HG03342 (cell line): ENCODE measurements around the gene ANKRA2.
"Not testable (repeated sequence)": the region's sequence is repeated elsewhere in the genome, so short reads cannot be mapped to it uniquely, and the experiment has no call there.

Experiments used
- ATAC-seq: cut with Tn5 transposase; IDR thresholded peaks from one replicate; pipeline ENCODE4 v1.9.1; 2021; ENCODE audit warnings: mild to moderate bottlenecking, moderate library complexity; ENCODE audit not compliant: unreplicated experiment

ANKRA2 gene

GRCh38 chr5:73552642-73553041 is 12.8 kb downstream of the ANKRA2 start:
- ATAC-seq, result no peak

- ATAC-seq, result no peak
These were observed 15.4 kb downstream of the ANKRA2 start for GRCh38 chr5:73550016-73550415.

DNA sequence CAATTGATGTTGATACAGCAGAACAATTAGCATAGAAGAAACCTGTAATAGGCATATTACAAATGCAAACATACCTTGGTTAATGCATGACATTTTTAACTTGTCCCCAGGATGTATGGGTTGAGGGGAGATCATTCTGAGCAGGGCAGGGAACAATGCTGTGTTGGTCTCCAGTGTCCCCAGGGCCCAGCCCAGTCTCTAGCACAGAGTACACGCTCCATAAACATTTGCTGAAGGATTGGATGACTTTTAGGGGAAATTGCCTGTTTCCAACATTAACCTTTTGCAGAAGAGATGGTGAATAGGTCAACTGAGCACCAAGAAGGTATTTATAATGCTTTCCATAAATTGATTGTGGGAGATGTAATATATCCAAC is 20.0 kb downstream of the ANKRA2 start:
- no peak for ATAC-seq

DNA sequence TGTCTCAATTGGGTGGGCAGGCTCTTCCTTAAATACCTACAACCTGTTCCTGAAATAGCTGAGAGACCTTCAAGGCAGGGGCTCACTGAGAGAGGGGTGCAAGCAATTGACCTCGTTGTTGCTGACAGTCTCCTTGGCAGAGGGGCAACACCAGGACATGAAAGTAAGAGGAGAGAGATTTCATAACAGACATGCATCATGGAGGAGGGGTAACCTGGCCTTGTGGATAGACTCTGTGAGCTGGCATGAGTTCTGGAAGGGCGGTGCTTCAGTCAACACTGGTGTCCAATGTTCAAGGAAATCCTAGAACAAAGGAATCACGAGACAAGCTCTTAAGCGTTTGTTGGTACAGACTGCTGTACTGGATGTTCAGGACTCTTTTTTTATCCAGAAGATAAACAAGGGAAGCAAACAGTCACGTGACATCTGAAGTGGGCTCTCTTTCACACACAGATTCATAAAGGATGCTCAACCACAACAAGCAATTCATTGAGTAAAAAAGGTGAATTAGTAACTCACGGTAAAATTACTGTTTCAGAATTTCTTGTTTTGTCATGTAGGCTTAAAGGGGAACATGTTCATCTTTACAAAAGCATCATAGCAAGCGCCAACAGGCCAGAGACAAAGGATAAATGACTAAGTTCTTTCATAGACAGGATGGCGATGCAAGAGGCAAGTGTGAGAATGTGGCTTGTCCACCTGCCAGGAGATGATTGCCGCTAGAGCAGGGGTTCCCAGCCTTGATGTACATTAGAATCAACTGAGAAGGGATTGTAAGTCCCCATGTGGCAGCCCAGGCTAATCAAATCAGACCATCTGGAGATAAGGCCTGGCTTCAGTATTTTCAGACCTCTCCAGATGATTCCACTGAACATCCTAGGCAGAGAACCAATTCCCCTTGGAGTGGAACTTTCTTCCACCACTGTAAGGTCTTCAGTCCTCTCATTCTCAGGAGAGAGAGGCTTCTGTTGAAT is 20.7 kb downstream of the ANKRA2 start:
- ATAC-seq, result no peak

DNA sequence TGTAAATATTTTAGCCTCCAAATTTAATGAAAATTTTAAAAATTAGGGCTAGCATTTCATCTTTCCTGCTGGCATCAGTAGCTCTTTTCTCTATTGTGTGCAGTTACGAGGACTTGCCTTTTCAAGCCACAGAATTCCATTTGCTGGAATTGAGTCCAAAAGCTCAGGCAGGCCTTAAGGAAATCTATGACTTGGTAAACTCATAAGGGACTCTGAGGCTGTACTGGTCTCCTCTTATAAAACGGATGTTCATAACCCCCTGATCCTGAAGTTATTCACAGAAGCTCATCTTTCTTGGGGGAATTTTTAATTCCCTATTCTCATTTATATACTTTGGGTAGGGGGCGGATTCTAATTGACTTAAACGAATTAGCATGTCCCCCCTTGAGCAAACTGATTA is 23.4 kb downstream of the ANKRA2 start:
- ATAC-seq, result no peak

- ATAC-seq, result no peak
These were observed 25.2 kb downstream of the ANKRA2 start for GRCh38 chr5:73540192-73540591.

- no peak for ATAC-seq
These were observed 25.7 kb downstream of the ANKRA2 start for GRCh38 chr5:73539730-73540129.

DNA sequence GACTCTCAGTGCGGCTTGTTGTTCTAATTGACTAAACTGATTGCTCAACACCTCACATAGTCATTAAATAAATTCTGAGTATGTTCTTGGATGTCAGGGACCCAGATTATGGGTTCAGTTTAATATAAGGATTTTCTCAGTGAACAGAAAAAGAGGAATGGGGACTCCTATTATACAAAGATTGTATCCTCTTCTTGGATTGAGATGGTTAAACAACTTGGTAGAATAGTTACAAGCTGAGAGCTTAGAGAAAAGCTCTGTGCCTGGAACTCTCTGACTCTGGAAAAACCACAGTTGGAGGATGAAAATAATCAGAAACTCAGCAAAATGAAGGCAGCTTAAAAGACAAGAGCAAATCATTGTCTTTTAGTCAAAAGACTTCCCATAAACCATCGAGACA is 30.5 kb downstream of the ANKRA2 start:
- no peak for ATAC-seq

DNA sequence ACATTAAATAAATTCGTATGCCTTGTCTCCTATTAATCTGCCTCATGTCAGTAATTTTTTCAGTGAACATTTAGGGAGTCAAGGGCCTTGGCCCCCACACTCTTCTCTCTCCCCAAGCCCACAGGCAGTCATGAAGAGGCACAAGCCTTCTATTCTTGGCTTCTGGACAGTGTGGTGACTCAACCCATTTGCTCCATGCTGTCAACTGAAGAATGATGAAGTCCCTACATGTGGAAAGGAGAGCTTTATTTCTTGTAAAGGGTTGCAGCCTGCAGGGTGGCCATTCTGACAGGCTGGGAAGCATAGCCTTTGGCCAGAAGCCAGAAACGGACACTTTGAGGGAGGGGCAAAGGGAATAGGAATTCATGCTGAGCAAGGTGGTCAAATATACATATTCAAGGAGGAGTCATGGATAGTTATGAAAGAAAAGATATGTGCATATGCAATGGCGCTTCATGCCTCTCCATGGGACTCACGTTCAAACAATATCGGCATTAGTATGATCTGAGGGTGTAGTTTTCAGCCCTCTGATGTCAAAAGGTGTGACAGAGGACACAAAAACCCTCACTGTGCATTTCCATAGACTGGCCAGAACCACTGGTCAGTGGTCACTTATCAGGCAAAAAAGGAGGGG is 31.3 kb downstream of the ANKRA2 start:
- ATAC-seq, result no peak

GRCh38 chr5:73532195-73532594 is 33.2 kb downstream of the ANKRA2 start:
- no peak for ATAC-seq

DNA sequence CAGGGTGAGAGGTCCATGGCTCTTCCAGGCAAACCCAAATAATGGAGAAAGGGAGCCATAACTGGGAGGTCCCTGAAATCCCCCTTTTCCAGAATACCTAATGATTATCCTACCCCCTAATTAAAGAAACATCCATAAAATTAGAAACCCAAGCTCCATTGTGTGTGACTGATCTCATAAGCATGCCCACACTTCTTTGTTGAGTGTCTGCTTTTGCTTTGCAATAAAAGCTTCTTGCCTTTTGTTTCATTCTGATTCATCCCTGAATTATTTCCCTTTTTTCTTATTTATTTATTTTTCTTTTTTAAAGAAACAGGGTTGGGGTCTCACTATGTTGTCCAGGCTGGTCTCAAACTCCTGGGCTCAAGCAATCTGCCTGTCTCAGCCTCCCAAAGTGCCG is 34.1 kb downstream of the ANKRA2 start:
- no peak for ATAC-seq

GRCh38 chr5:73529081-73529480 is 36.4 kb downstream of the ANKRA2 start:
- no peak for ATAC-seq

DNA sequence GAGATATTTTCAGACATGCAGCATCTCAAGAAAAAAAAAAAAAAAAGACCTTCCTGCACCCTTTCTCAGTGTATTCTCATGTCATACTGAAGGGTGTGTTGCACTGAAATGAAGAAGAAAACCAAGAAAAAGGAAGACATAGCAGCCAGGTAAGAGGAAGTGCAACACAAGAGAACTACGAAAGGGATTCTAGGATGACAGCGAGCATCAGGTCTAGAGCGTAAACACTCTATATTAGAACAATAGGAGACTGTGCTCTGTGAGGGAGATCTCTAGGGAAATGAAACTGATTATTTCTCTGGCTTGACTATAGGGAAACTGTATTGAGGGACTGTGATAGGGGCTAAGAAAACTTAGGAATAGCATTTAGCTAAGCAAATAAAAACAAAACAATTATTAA is 37.2 kb downstream of the ANKRA2 start:
- ATAC-seq, result no peak

- ATAC-seq, result no peak
These were observed 39.7 kb downstream of the ANKRA2 start for GRCh38 chr5:73525606-73526203.

DNA sequence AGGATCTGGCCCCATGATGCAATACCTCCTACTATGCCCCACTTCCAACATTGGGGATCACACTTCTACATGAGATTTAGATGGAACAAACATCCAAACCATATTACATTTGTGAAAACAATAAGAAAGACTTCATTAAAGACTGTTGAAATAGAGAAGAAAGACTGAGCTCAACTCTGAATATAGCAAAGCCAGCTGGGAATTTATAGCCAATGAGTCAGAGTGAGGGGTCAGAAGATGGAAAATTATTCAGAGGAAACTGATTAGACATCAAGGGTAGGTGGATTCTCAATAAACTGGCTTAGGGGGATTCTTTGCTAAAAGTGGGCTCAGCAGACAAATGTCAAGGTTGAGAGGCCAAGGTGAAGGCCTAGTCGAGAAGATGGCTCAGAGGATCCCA is 41.6 kb downstream of the ANKRA2 start:
- no peak for ATAC-seq

GRCh38 chr5:73522989-73523388 is 42.5 kb downstream of the ANKRA2 start:
- ATAC-seq, result no peak

- peak; percentile 100 for ATAC-seq
These were observed 45.7 kb downstream of the ANKRA2 start for GRCh38 chr5:73519531-73520283.

- ATAC-seq, result no peak
These were observed 50.2 kb downstream of the ANKRA2 start for GRCh38 chr5:73515232-73515631.

DNA sequence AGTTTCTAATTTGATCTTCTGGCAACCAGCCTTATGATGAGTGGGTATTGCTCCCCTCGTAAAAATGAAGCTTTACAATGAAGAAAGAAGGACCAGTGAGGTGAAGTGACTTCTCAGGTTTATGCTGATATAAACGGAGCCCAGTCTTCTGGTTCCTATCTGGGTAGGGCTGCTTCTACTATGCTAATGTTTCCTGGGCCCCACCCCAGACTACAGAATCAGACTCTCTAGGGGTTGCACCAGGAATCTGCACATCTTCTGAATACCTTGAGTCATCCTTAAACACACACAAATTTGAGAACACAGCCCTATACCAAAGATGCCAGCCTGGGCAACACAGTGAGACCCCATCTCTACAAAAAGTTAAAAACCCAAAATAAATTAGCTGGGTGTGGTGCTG is 51.0 kb downstream of the ANKRA2 start:
- no peak for ATAC-seq

DNA sequence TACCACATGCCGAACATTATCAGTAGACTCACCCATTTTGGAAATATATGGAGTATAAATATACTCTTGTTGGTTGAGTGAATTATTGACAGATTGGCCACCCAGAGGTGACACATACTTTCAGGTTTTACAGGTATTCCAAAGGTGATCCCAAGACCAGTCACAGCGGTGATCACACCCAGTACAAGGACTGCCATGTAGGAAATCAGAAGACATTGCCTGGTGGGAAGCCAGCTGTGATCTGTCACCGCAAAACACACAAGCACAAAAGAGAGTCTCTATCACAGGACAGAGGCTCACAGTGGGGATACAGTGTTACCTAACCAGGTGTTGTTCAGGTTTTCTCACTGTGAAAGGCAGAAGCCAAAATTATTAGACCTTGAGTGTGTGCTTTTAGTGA is 51.4 kb downstream of the ANKRA2 start:
- ATAC-seq, result no peak

- ATAC-seq, result not testable (repeated sequence)
These were observed 56.9 kb downstream of the ANKRA2 start for GRCh38 chr5:73508521-73508920.
